GM23248 (cell line): Measurements from ENCODE around the gene MINDY2. TPM values are rescaled to one million over a fixed set of nuclear protein-coding genes. Genes with fewer than 3 reads are reported as not detected.

ENCODE experiments used
- DNase-seq: peaks from one replicate; pipeline ENCODE4 v3.0.0-alpha.2; 2015
- H2AFZ ChIP-seq: fragments of 200-600 bp; sonication (generic); 2 replicates; pipeline ENCODE4 v1.6.1; 2016; ENCODE audit warnings: antibody characterized with exemption
- H3F3A ChIP-seq: fragments of 200-600 bp; sonication (generic); 2 replicates; pipeline ENCODE4 v1.6.1; 2016; ENCODE audit warnings: mild to moderate bottlenecking, antibody characterized with exemption, mixed run types; ENCODE audit not compliant: insufficient read depth
- H3K27ac ChIP-seq: fragments of 200-600 bp; sonication (generic); 2 replicates; pipeline ENCODE4 v1.5.1; 2016; ENCODE audit warnings: mild to moderate bottlenecking
- H3K27me3 ChIP-seq: fragments of 200-600 bp; sonication (generic); replicated peaks from 2 replicates; pipeline ENCODE4 v1.6.1; 2016; ENCODE audit warnings: mild to moderate bottlenecking; ENCODE audit not compliant: insufficient read depth
- H3K36me3 ChIP-seq: fragments of 200-600 bp; sonication (generic); 2 replicates; pipeline ENCODE4 v1.6.1; 2016; ENCODE audit warnings: low read depth, mild to moderate bottlenecking
- H3K4me1 ChIP-seq: fragments of 200-600 bp; sonication (generic); 2 replicates; pipeline ENCODE4 v1.6.1; 2016; ENCODE audit warnings: mild to moderate bottlenecking; ENCODE audit not compliant: insufficient read depth
- H3K4me2 ChIP-seq: fragments of 200-600 bp; sonication (generic); one replicate; pipeline ENCODE4 v1.6.1; 2016; ENCODE audit warnings: mild to moderate bottlenecking; ENCODE audit not compliant: unreplicated experiment
- H3K4me3 ChIP-seq: fragments of 200-600 bp; sonication (generic); 2 replicates; pipeline ENCODE4 v1.5.1; 2016; ENCODE audit warnings: mild to moderate bottlenecking
- H3K79me2 ChIP-seq: fragments of 200-600 bp; sonication (generic); 2 replicates; pipeline ENCODE4 v1.6.1; 2016; ENCODE audit warnings: mild to moderate bottlenecking; ENCODE audit not compliant: insufficient read depth
- H3K9ac ChIP-seq: fragments of 200-600 bp; sonication (generic); 2 replicates; pipeline ENCODE4 v1.6.1; 2016; ENCODE audit warnings: mild to moderate bottlenecking
- H3K9me2 ChIP-seq: fragments of 200-600 bp; sonication (generic); 2 replicates; pipeline ENCODE4 v1.6.1; 2016; ENCODE audit warnings: mixed run types, mild to moderate bottlenecking, moderate library complexity; ENCODE audit not compliant: insufficient read depth
- H3K9me3 ChIP-seq: fragments of 200-600 bp; sonication (generic); one replicate; pipeline ENCODE4 v1.6.1; 2017; ENCODE audit warnings: low read depth
- H4K20me1 ChIP-seq: fragments of 200-600 bp; sonication (generic); 2 replicates; pipeline ENCODE4 v1.6.0; 2016; ENCODE audit not compliant: insufficient read depth
- EZH2 ChIP-seq: fragments of 200-600 bp; sonication (generic); IDR thresholded peaks from 2 replicates; pipeline ENCODE4 v1.6.1; 2018; ENCODE audit warnings: antibody characterized with exemption, mild to moderate bottlenecking; ENCODE audit not compliant: insufficient read depth, poor library complexity, severe bottlenecking
- EZH2phosphoT487 ChIP-seq: fragments of 200-600 bp; sonication (generic); IDR thresholded peaks from 2 replicates; pipeline ENCODE4 v1.6.1; 2018; ENCODE audit warnings: antibody characterized with exemption, moderate library complexity, mild to moderate bottlenecking, low read depth; ENCODE audit not compliant: insufficient read depth
- WGBS, 2 experiments: methylation state at CpG; one replicate each; pipeline ENCODE4 v1.1.6; 2015 to 2017; ENCODE audit warnings: low lambda C conversion rate in 2 of 2, low coverage in 1 of 2; ENCODE audit errors: missing lambda C conversion rate in 2 of 2; 5-methylcytosine and 5-hydroxymethylcytosine counted together
- in situ Hi-C: fragments of 300-500 bp; cut with MboI; formaldehyde crosslinking; loops from 2 replicates; pipeline ENCODE4 v1.15.0; 2020
- polyA plus RNA-seq: library from polyadenylated mRNA; unstranded; fragments of >200 nt; fragmentation: Nextera tagmentation; extraction: Ambion mirVana; gene quantifications from 2 replicates; pipeline ENCODE4 v1.2.1, GENCODE V29; 2016
- total RNA-seq: library from RNA; depleted of rRNA; stranded (reverse); fragments of >200 nt; shearing (Covaris generic); gene quantifications from 2 replicates; pipeline ENCODE4 v1.2.3, GENCODE V29; 2014

Gene MINDY2
- total and polyA plus RNA-seq, 2 experiments from 2014 or later = 28.7 to 47.1 TPM

- H3K4me1 ChIP-seq = peaks cover 18% of the 10 kb centered on the region
- peak within 1 kb of the TSS; percentile 94 for H3K4me2 ChIP-seq
- WGBS, 2 experiments = 1 to 2% methylated on average over 48 to 60 of the region's 62 CpGs
- no peaks in the 10 kb centered on the region; the same call in 1 of the 2 replicates for H4K20me1 ChIP-seq
- H3K27ac ChIP-seq = peak within 1 kb of the TSS; percentile 99
- H3K9me3 ChIP-seq = no peaks in the 10 kb centered on the region
- peaks cover 43% of the 10 kb centered on the region for H3K79me2 ChIP-seq
- peak within 1 kb of the TSS; percentile 95 for H2AFZ ChIP-seq
- no peaks in the 10 kb centered on the region for H3K36me3 ChIP-seq
- DNase-seq = peak; percentile 100
- peaks cover 21% of the 10 kb centered on the region for H3F3A ChIP-seq
- TF ChIP-seq EZH2 = no peak
- TF ChIP-seq EZH2phosphoT487 = no peak
- H3K9me2 ChIP-seq = no peaks in the 10 kb centered on the region
- in situ Hi-C loops = loop anchor here (10.0 kb wide), 1 partner anchor 515 kb away; no protein-coding TSS in a partner anchor
- H3K4me3 ChIP-seq = peak within 1 kb of the TSS; percentile 96
- H3K9ac ChIP-seq = peak within 1 kb of the TSS; percentile 98
- H3K27me3 ChIP-seq = no peaks in the 10 kb centered on the region
Observed at GRCh38 chr15:58749532-58750337, 21.4 kb upstream of the MINDY2 start, which contains the start of gene ADAM10. TSS of gene ADAM10 (minus strand) at chr15:58749707. CDS start at chr15:58749534, 173 bp downstream.

GRCh38 chr15:58752716-58753115 is 18.4 kb upstream of the MINDY2 start:
- no peaks in the 10 kb centered on the region for H3K9me2 ChIP-seq
- DNase-seq = no peak
- no peak overlapping the region for H3K4me3 ChIP-seq
- H3K9ac ChIP-seq = no peak overlapping the region
- no peak overlapping the region for H3K4me2 ChIP-seq
- no peaks in the 10 kb centered on the region for H4K20me1 ChIP-seq
- H2AFZ ChIP-seq = no peak overlapping the region
- H3K27ac ChIP-seq = no peak overlapping the region
- no peaks in the 10 kb centered on the region for H3K36me3 ChIP-seq
- H3K4me1 ChIP-seq = no peaks in the 10 kb centered on the region
- TF ChIP-seq EZH2phosphoT487 = no peak
- TF ChIP-seq EZH2 = no peak
- in situ Hi-C loops = loop anchor here (10.0 kb wide), 1 partner anchor 518 kb away; no protein-coding TSS in a partner anchor
- H3K27me3 ChIP-seq = no peaks in the 10 kb centered on the region
- H3F3A ChIP-seq = peaks cover 21% of the 10 kb centered on the region
- 93 to 94% methylated on average over 3 of the region's 3 CpGs for WGBS, 2 experiments
- H3K79me2 ChIP-seq = peaks cover 13% of the 10 kb centered on the region
- no peaks in the 10 kb centered on the region for H3K9me3 ChIP-seq

- Histone ChIP-seq H3K36me3 (no peaks in the 10 kb centered on the region), H3K4me2 (no peak overlapping the region), H3K4me3 (no peak overlapping the region), H3K4me1 (no peaks in the 10 kb centered on the region), H3K9me2 (no peaks in the 10 kb centered on the region), H3K27me3 (no peaks in the 10 kb centered on the region), H4K20me1 (no peaks in the 10 kb centered on the region), H3K27ac (no peak overlapping the region), H3F3A (peaks cover 11% of the 10 kb centered on the region), H3K9ac (no peak overlapping the region), H3K79me2 (no peaks in the 10 kb centered on the region), H2AFZ (no peak overlapping the region), H3K9me3 (no peaks in the 10 kb centered on the region)
- WGBS, 2 experiments = 89 to 90% methylated on average over 3 of the region's 3 CpGs
- in situ Hi-C loops = loop anchor here (10.0 kb wide), 1 partner anchor 521 kb away; no protein-coding TSS in a partner anchor
- DNase-seq = no peak
- TF ChIP-seq EZH2phosphoT487 (no peak), EZH2 (no peak)
Observed at GRCh38 chr15:58755350-58755749, 15.8 kb upstream of the MINDY2 start.

GRCh38 chr15:58755956-58756355 is 15.1 kb upstream of the MINDY2 start:
- TF ChIP-seq EZH2phosphoT487 (no peak), EZH2 (no peak)
- Histone ChIP-seq H2AFZ (no peak overlapping the region), H3K4me2 (no peak overlapping the region), H3K27me3 (no peaks in the 10 kb centered on the region), H3K4me3 (no peak overlapping the region), H3K9me3 (no peaks in the 10 kb centered on the region), H3K27ac (no peak overlapping the region), H4K20me1 (no peaks in the 10 kb centered on the region), H3K9me2 (no peaks in the 10 kb centered on the region), H3K36me3 (no peaks in the 10 kb centered on the region), H3F3A (peaks cover 5% of the 10 kb centered on the region; the same call in 1 of the 2 replicates), H3K79me2 (no peaks in the 10 kb centered on the region), H3K4me1 (no peaks in the 10 kb centered on the region), H3K9ac (no peak overlapping the region)
- in situ Hi-C loops = loop anchor here (10.0 kb wide), 1 partner anchor 521 kb away; no protein-coding TSS in a partner anchor
- WGBS, 2 experiments = 60 to 64% methylated on average over 6 of the region's 6 CpGs
- no peak for DNase-seq
